Measurements from ENCODE around the gene TEX101. TPM values are rescaled to one million over a fixed set of nuclear protein-coding genes. Genes with fewer than 3 reads are reported as not detected.
A peak's percentile ranks its signal among the peaks of the same experiment; 100 is the strongest.

TEX101 gene
- total RNA-seq, 1 experiment from 2014 or later, result not detected

DNA sequence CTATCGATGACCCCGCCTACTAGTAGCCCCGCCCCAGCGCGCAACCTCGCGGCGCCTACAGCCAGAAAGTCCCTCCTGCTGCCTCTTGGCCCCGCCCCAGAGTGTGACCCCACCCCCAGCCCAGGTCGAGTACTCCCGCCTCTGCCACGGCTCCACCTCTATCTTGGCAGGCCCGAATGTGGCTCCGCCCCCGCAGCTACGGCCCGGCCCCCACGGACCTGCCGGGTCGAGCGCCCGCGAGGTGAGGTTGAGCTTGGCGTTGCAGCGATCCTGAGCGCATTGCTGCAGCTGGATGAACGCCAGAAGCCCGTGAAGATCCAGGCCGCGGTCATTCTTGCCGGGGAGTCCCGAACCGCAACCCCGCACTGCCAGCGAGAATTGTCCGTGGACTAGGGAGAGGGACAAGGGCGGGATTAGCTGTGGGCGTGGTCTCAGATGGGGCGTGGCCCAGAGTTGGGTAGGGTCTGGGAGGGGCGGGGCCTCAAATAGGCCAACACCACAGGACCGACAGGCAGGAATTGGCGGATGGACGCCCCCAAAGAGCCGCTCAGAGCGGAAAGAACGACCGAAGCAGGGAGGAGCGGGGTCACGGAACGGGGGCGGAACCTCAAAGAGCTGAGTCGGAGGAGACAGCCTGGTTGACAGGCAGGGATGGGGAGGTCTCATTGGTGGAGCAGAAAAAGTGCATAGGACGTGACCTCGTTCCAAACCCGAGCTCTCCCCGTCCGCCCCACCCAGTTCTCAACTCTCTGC lies 48.9 kb downstream of the TEX101 start:
- in situ Hi-C loops (cut with HindIII; ENCODE audit: low pct_unique_long_range_greater_than_20kb, low sequenced_read_pairs), result no loop called here
- peak; percentile 99 for DNase-seq (ENCODE audit: low read depth)

- in situ Hi-C loops (cut with HindIII; ENCODE audit: low pct_unique_long_range_greater_than_20kb, low sequenced_read_pairs), result no loop called here
Observed at GRCh38 chr19:43464134-43464775, 49.6 kb downstream of the TEX101 start.

DNA sequence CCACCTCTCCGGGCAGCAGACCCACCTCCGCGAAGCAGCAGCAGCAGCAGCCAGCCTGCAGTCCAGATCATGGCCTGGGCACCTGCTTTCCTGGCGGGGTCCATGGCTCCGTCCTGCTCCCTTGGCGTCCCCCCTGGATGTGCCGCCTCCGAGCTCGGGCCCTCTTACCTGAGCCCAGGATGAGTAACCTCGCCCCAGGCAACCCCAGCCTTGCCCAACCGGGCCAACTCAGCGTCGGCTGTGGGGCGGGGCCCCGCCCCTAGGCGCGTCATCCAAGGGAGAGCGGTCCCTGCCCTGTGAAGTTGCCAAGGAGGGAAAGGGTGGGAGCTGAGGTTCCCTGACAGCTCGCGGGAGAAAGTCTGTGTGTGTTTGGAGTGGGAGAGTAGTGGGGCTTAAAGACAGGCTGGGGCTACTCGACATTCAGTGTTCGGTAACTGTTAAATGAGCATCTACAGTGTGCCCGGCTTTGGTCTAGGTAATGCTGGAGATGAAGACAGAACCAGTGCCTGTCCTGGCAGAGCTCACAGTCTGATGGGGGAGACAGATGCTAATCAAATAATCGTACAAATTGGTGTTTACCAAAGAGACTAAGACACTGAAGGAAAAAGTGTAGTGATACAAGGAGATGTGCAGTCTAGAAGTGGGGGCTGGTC lies 50.9 kb downstream of the TEX101 start, which contains the start of gene LYPD3:
Gene LYPD3, minus strand, starts transcription at position 141 of the 653 bp plus-strand sequence. Its CDS starts 37 bp downstream, at position 104.
- in situ Hi-C loops (cut with HindIII; ENCODE audit: low pct_unique_long_range_greater_than_20kb, low sequenced_read_pairs), result no loop called here
- DNase-seq (ENCODE audit: low read depth), result no peak

More at GRCh38 chr19:43464134-43464775, 49.6 kb downstream of the TEX101 start:
- DNase-seq (ENCODE audit: low read depth), result no peak

- in situ Hi-C loops (cut with HindIII; ENCODE audit: low pct_unique_long_range_greater_than_20kb, low sequenced_read_pairs), result no loop called here
- DNase-seq (ENCODE audit: low read depth), result no peak
Observed at GRCh38 chr19:43466793-43467192, 52.1 kb downstream of the TEX101 start.

DNA sequence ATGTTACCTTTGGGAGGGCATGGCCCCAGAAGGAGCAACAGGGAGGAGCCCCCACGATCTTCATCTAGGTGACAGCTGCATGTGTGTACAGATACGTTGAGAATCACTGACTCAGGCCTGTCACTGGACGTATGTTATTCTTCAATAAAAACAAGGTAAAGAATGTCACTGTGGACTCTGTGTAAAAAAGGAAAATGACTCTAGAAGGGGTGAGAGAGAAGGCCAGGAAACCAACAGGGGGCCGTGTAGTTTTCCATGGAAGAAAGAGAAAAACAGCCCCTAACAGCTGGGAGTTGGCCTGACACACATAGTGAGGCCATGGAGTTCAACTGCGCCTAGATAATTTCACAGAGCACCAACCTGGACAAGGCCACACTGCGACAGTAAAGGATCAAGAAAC lies 52.6 kb downstream of the TEX101 start:
- in situ Hi-C loops (cut with HindIII; ENCODE audit: low pct_unique_long_range_greater_than_20kb, low sequenced_read_pairs), result no loop called here
- DNase-seq (ENCODE audit: low read depth), result no peak

DNA sequence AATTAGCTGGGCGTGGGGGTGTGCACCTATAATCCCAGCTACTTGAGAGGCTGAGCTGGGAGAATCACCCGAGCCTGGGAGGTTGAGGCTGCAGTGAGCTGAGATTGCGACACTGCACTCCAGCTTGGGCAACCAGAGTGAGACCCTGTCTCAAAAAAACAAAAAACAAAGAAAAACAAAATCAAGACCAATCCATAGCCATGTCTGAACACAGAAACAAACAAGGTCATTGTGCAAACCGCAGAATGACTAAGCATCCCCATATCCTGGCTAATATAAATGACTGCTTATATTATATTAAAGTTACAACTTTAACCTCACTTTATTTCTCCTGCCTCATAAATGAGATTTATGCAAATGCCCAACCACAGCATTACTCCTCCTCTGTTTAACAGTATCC lies 53.0 kb downstream of the TEX101 start:
- no peak for DNase-seq (ENCODE audit: low read depth)

More for the DNA sequence above, 53.0 kb downstream of the TEX101 start:
- in situ Hi-C loops (cut with HindIII; ENCODE audit: low pct_unique_long_range_greater_than_20kb, low sequenced_read_pairs), result no loop called here

Other genes with a start within 250 kb of the TEX101 start
- not detected in 2 replicates for gene PSG5, start 228.4 kb upstream of the TEX101 start, total RNA-seq (2014; rRNA removed; shearing (Covaris generic); ENCODE audit: low replicate concordance)
- gene PSG4, start 209.3 kb upstream of the TEX101 start, total RNA-seq (2014; rRNA removed; shearing (Covaris generic); ENCODE audit: low replicate concordance), result 1.4 and 2.3 TPM in 2 replicates
- not detected in 2 replicates for gene PSG9, start 145.4 kb upstream of the TEX101 start, total RNA-seq (2014; rRNA removed; shearing (Covaris generic); ENCODE audit: low replicate concordance)
- 6.5 and 10.9 TPM in 2 replicates for gene CD177, start 61.2 kb upstream of the TEX101 start, total RNA-seq (2014; rRNA removed; shearing (Covaris generic); ENCODE audit: low replicate concordance)
- gene LYPD3, start 50.7 kb downstream of the TEX101 start, total RNA-seq (2014; rRNA removed; shearing (Covaris generic); ENCODE audit: low replicate concordance), result 0.78 and 2.6 TPM in 2 replicates
- gene PHLDB3, start 89.9 kb downstream of the TEX101 start, total RNA-seq (2014; rRNA removed; shearing (Covaris generic); ENCODE audit: low replicate concordance), result 36.3 and 38.9 TPM in 2 replicates
- 206 and 293 TPM in 2 replicates for gene ETHE1, start 112.3 kb downstream of the TEX101 start, total RNA-seq (2014; rRNA removed; shearing (Covaris generic); ENCODE audit: low replicate concordance)
- gene ZNF575, start 118.3 kb downstream of the TEX101 start, total RNA-seq (2014; rRNA removed; shearing (Covaris generic); ENCODE audit: low replicate concordance), result not detected in 2 replicates
- 53.5 and 73.0 TPM in 2 replicates for gene XRCC1, start 160.6 kb downstream of the TEX101 start, total RNA-seq (2014; rRNA removed; shearing (Covaris generic); ENCODE audit: low replicate concordance)
- gene PINLYP, start 160.9 kb downstream of the TEX101 start, total RNA-seq (2014; rRNA removed; shearing (Covaris generic); ENCODE audit: low replicate concordance), result 1.7 TPM in 1 of 2 replicates, not detected in the other
- 17.3 and 42.1 TPM in 2 replicates for gene IRGQ, start 181.2 kb downstream of the TEX101 start, total RNA-seq (2014; rRNA removed; shearing (Covaris generic); ENCODE audit: low replicate concordance)
- 43.9 and 55.1 TPM in 2 replicates for gene ZNF576, start 181.7 kb downstream of the TEX101 start, total RNA-seq (2014; rRNA removed; shearing (Covaris generic); ENCODE audit: low replicate concordance)
- gene SRRM5, start 197.2 kb downstream of the TEX101 start, total RNA-seq (2014; rRNA removed; shearing (Covaris generic); ENCODE audit: low replicate concordance), result not detected in 2 replicates
- gene ZNF428, start 204.7 kb downstream of the TEX101 start, total RNA-seq (2014; rRNA removed; shearing (Covaris generic); ENCODE audit: low replicate concordance), result 125 and 136 TPM in 2 replicates
- 15.0 and 16.7 TPM in 2 replicates for gene CADM4, start 225.0 kb downstream of the TEX101 start, total RNA-seq (2014; rRNA removed; shearing (Covaris generic); ENCODE audit: low replicate concordance)